ENCODE data around the gene ZFYVE28.
"Not testable (repeated sequence)": the region's sequence is repeated elsewhere in the genome, so short reads cannot be mapped to it uniquely, and the experiment has no call there.

The ZFYVE28 gene

DNA sequence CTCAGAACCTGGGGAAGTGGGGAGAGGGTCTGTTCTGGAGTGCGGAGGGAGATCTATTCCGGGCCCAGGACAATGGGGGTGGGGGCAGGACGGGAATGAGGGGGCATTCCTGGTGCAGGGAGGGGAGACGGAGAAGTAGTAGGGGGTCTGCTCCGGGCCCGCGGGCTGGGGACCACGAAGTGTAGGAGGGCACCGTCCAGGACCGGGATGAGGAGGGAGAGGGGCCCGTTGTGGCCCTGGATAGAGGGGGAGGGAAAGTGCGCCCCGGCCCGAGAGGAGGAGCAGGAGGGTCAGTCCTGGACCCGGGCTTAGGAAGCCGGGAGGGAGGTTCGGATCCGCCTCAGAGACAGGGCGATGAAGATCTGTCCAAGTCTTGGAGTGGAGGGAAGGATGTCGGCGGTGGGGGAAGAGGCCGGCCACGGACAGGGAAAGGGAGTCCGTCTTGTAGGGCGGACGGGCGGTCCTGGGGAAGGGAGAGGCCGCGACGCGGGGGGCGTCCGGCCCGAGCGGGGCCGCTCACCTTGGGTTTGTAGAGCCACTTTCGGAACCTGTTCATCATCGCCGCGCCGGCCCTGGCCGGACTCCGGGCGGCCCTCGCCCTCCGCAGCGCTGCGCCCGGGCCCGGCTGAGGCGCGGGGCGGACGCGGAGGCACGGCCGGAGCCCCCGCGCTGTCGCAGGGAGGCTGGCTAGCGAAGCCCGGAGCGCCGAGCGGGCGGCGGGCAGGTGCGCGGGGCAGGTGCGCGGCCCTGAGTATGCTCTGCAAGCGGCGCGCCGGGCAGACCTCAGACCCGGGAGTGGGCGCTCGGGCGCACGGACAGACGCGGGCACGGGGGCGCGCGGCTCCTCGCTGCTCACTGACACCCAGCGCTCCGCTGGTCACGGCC is at the start of gene ZFYVE28:
Gene ZFYVE28, minus strand, starts transcription at position 881 of the 885 bp plus-strand sequence. Its CDS starts 322 bp downstream, at position 559.
- no peak for DNase-seq

DNA sequence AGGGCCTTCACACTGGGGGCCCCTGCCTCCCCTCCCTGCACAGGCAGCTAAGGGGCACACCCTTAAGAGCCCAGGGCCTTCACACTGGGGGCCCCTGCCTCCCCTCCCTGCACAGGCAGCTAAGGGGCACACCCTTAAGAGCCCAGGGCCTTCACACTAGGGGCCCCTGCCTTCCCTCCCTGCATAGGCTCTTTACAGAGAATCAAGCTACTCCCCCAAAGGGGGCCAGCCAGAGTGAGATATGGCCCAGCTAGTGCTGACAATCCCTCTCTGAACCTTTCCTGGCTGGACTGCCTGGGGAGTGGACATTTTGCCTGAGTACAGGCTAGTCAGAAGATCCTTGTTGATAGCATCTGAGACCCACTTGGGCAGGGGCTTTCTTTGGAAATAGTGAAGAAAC is 47.1 kb upstream of the ZFYVE28 start:
- DNase-seq, result not testable (repeated sequence)

DNA sequence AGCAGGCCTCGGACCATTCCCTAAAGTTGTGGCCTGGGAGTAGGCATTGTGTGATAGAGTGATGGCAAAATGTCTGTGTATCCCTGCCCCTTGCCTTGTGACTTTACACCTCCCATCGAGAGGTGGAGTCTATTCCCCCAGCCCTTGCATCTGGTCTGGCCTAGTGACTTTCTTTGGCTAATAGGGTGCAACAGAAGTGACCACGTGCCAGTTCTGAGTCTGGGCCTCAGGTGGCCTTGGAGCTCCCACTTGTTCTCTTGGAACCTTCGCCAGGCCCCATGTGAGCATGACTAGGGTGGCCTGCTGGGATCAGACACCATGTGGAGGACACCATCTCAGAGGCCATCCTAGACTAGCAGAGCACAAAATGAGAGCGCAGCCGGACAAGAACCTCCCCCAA is 46.6 kb upstream of the ZFYVE28 start:
- DNase-seq, result no peak

DNA sequence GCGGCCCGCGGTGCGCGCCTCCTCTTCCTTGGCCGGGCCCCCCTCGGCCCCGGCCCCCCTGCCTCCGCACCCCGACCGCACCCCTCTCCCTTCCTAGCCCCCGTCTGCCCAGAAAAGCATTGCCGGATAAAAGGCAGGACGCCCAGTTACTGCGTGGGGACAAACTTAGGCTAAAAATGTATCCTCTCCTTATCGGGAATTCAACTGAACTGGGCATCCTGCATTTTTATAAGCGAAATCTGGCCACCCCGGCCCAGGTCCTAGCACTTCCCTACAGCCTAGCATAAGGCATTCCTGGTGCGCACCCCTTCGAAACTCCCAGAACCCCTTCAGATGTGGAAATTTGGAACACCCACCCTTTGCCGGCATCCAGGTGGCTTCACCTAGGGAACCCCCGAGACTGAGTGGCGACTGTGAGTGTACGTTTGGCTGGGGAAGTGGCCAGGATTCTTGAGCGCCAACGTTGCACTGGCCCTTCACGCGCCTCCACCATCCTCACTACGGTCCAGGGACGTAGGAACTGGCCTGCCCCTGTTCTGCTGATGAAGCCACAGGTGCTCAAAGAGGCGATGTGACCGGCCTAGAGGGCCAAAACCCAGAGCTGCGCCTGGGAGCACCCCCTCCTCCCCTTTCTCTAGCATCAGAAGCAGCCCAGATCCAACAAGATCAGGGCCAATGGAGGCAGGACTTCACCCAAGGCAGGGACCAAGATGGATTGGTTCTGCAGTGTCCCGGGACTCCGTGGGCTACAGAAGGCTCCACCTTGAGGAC is 44.7 kb upstream of the ZFYVE28 start:
- no peak for DNase-seq

DNA sequence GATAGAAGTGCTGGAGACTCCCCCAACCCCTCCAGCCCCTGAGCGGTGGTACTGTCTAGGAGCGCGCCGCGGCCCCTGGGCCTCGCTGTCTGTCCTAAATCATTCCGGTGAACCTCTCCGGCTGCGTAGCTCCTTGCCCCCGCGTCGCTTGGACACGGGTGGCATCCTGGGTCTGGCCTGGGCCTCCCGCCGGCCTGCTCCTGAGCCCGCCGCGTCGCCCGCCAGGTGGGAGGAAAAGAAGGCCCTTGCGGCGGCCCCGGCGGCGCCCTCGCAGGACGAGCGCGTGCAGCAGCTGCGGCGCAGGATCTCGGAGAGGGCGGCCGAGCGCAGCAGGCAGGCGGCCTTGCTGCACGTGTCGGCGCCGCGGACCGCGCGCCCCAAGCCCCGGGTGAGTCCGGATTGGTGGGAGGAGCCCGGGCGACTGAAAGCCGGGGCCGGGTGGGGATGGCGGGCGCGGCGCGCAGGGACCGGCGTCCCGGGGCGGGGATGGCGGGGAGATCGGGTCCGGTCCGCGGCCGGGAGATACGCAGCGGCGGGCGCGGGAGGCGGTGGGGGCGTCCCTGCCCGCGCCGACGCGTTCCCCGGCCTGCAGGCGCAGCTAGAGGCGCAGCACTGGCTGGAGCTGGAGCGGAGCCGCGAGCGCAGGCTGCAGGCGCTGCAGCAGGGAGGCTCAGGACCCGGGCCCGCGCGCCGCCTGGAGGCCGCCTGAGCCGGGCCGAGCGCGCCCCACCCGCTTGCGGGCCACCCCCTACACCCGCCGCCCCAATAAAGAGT is 44.0 kb upstream of the ZFYVE28 start:
- peak; percentile 30 to 70 for DNase-seq

DNA sequence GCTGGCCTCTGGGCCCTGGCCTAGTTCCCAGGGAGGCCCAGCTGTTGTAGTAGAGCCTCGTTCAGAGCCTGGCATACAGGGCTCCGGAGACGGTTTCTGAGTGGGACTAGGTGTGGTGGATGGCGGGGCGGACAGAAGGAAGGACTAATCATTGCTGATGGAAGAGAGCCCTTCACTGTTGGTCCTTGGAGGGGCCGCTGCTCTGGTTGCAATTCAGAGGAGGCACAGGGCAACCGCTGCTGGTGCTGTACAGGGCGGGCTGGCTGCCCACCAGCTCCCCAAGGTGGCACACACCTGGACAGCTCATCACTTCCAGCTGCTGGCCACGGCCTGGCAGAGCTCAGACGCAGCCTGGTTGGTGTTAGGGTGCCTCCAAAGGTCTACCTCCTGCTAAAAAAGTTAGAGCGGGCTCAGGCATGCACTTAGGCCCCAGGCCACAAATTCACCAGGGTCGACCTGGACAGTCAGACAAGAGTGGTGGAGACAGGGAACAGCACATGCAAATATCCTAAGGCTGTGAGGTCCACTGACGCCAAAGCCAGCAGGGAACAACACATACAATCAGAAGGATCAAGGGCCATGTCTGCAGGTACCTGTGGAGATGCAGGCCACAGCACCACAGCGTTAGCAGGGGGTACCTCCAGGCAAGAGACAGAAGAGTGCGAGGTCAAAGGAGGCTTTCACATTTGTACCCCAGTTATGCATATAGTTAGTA is 43.0 kb upstream of the ZFYVE28 start:
- no peak for DNase-seq

DNA sequence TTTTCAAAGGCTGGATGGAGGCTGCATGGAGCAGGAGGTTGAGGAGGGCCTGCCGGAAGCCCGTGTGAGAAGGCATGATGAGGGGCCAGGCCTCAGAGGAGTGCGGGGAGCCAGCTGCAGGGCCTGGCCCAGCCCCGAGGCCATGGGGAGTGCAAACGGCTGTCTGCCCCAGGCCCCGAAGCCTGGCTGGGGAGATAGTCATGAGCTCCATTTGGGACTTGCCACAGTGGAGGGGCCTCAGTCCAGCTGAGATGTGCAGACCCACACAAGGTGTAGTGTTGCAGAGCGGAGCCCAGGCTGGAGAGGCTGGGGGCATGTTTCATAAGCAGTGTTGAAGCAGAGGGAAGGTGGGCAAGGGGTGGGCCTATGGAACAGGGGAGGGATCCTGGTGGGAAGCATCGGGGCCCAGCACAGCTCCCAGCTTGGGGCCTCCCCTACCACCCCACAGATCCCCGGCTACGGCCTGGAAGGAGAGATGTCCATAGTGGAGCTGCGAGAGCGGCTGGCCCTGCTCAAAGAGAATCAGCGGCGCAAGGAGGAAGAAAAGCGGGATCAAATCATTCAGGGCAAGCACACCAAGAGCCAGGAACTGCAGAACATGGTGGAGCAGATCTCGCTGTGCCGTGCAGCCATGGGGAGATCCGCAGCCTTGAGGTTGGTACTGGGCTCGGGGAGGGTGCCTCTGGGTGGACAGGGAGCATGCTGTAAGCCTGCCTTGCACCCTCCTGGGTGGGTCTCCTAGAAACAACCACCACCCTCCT is 41.3 kb upstream of the ZFYVE28 start:
- DNase-seq, result no peak

DNA sequence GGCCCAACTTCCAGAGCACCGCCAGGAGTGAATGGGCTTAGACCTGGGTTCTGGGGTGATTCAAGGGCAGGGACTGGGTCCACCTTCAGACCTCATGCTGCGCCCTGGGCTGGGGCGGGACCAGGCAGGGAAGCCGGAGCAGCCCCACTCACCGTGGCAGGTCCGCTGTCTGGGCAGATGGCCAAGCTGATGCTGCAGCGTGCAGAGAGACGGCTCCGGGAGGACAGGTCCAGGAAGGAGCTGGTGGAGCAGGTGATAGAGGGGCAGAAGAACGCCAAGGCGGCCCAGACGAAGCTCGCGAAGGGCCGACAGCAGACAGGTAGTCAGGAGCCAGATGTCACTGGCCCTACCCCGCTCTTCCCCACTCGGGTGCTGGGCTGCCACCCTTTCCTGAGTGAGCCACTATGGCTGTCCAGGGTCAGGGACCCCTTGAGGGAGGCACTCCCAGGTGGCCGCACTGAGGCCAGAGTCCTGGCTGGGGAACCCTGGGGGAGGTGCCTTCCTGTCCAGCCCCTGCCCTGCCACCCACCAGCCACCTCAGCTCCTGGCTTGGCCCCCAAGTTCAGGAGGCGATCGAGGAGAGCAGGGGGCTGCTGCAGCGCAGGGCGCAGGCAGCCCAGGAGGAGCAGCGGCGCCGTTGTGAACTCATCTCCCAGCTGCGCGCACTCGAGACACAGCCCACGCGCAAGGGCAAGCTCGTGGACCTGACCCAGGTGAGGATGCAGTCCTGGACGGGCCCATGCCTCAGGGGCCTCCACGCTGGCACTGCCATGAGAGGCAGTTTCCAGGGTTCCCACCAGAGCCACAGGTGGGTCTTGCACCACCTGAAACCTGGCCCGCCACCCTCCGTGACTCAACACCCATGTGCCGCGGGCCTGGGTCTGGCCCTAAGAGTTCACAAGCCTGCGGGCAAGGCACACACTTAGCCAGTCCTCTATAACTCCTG is 40.4 kb upstream of the ZFYVE28 start:
- DNase-seq, result no peak

DNA sequence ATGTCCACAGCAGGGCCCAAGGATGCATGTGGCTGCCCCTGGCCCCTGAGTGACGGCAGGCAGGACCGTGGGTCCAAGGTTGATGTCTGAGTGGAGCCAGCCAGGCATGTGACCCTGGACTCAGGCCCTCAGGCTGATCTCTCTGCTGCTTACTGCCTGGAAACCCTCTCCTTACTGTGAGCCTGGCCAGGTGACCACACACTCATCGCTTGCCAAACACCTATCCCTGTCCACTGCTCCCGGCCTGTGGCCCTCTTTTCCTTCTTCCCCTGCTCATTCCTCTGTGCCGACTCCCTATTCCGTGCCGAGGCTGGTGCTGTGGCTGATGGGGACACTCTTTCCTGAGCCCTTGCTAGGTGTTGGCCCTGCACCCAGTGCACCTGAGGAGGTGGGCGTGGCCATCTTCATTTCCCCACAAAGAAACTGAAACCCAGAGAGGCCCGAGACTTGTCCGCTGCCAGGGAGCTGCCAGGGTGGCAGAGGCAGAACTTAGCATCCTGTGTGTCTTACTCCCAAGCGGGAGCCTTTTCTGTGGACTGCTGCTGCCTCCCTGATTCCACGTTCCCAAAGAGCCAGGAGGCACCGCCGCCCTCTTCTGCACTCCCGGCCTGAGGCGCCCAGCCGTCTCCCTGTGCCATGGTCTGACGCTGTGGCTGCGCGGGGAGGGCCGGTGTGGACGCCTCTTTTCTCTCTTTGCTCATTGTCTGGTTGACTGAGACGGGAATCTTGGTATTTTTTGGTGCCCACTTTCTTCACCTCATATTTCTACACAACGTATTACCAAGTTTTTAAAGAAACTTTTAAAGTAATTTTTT is 39.2 kb upstream of the ZFYVE28 start:
- DNase-seq, result no peak

DNA sequence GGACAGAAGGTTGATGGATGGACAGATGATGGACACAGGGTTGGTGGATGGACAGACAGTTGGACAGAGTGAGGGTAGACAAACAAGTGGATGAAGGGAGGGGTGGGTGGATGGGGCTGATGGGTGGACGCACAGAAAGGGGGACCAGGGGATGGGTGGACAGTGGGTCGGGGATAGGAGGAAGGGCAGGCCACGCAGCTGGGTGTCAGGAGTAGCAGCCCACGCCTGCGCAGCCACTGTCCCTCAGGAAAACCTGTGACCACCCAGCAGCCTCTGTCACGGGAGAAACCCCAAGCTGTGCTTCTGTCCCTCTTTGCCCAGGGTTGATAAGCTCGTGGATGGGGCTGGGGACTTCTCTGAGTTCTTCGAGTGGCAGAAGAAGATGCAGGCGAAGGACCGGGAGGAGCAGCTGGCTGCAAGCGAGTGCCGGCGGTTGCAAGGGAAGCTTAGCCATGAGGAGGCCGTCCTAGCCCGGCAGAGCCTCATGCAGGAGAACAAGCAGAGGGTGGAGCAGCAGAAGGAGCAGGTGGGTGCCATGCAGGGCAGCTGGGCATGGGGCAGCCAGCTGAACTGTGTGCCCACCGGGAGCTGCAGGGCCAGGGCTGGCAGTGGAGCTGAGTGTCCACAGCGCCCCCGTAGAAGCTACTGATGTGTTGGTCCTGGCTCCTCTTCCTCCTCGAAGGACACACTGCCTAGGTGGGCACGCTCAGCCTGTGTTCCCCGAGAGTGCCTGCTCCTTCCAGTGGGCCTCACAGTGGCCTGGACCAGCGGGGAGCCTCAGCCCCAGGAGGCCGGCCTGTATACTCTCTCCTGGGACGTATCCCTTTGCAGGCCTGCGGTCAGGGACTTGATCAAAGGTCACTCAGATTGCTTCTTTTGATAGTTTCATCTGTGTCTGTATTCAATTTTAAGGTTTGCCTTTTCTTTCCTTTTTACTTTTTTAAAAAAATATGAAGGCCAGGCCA is 33.7 kb upstream of the ZFYVE28 start:
- no peak for DNase-seq

DNA sequence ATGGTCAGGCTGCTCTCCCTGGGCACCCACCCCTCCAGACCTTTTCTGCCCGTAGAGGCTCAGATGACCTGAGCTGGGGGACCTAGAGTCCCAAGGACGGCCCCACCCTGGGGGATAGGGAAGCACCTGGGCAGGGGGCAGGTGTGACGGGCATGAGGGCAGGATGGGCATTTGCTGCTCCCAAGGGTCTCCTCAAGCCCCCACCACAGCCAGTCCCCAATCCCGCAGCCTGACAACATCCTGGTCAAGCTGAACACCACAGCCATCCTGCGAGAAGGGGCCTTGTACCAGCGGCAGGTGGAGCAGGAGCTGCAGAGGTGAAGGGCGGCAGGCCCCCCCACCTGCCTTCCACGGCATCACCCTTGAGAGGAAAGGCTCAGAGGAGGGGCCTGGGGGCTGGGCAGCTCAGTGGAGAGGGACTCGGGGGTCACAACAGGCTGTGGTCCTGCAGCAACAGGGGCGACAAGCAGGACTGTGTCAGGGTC is 32.6 kb upstream of the ZFYVE28 start:
- DNase-seq, result no peak

DNA sequence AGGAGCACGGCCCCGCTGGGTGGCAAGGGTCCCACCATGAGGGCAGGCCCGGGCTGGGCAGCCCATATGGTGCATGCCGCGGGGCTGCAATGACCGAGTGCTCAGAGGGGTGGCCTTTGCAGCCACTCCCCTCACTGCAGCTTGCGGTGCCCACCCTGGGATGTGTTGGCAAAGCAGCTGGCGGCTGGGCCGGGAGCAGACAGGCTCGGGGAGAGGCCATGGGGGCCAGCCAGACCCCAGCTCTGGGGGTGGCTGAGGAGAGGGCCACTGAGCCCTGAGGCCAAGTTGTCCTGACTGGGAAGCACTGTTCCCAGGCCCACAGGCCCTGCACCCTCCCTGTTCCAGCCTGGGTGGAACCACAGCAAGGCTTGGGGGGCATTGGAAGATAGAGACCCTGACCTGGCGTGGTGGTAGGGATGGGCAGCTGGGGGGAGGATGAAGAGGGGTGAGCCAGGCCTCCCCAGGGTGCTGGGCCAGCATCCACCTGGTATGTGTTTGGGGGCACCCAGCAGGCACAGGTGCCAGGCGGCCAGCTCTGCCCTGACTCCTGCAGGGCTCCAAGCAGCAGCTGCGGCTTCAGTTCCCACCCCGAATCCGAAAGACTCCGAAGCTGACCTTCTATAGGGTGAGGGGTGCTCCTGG is 32.1 kb upstream of the ZFYVE28 start:
- DNase-seq, result no peak

DNA sequence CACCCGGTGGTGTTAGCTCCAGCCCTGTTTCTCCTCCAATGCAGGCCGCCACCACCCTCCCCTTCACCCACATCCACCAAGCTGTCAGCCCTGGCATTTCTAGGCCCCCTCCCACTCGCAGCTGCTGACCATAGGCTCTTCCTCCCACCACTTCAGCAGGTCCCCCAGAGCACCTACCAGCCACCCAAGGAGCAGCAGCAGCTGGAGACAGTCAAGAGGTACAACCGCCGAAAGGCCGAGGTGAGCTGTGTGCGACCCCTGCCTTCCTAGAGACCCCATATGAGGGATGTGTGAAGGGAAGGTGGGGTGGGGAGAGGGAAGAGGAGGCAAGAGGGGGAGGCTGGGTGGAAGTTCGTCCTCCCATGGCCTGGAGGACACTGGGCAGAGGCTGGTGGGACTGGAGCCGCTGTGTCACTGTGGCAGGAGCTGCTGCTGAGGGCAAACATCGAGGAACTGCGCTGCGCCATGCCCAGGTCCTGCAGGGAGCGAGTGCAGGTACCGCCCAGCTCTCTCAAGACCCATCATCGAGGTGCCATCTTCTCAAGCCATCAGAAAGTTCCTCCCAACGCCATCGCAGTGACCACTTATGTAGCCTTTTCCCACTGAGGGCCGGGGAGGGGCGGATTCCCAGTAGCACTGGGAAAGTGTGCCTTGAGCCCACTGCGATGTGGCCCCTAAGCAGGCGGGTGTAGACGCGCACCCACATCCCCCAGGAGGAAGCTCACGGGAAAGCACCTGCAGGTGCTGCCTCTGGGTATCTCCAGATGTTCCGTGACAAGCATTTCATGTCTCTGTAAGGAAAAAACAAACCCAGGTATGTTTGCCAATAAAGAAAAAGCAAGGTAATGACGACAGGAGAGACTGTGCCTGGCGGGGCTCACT is 31.3 kb upstream of the ZFYVE28 start:
- DNase-seq, result no peak

DNA sequence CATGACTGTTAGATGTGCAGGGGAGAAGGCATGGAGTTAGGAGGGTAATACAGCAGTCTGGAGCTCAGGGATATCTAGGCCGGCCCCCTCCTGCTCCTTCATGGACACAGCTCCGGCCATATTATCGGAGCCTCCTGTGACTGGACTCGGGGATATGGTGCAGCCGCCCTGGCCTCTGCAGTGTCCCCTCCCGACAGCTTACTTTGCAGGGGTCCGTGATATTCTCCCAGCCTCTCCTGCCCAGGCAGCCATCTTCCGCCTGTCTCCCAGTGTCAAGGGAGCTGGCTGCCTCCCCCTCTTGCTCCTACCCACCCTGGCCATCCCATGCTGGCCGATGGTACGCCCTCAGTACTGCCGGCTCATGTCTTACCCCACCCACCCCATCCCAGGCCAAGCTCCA is 30.6 kb upstream of the ZFYVE28 start:
- no peak for DNase-seq

DNA sequence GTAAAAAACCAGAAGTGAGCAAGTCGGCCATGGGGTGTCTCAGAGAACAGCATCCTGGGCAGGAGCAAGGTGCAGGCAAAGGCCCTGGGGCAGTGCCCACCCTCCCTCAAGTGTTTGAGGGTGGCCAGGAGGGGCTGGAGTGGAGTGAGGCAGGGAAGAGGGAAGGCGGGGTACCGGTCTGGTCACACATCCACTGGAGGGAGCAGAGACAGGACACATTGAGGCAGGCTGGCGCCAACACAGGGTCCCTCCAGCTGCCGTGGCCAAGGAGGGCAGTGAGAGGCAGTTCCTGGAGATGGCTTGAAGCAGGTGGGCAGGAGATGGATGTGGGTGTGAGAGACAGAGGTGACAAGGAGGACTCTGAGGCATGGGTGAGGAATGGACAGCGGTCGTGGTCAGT is 30.1 kb upstream of the ZFYVE28 start:
- DNase-seq, result no peak

DNA sequence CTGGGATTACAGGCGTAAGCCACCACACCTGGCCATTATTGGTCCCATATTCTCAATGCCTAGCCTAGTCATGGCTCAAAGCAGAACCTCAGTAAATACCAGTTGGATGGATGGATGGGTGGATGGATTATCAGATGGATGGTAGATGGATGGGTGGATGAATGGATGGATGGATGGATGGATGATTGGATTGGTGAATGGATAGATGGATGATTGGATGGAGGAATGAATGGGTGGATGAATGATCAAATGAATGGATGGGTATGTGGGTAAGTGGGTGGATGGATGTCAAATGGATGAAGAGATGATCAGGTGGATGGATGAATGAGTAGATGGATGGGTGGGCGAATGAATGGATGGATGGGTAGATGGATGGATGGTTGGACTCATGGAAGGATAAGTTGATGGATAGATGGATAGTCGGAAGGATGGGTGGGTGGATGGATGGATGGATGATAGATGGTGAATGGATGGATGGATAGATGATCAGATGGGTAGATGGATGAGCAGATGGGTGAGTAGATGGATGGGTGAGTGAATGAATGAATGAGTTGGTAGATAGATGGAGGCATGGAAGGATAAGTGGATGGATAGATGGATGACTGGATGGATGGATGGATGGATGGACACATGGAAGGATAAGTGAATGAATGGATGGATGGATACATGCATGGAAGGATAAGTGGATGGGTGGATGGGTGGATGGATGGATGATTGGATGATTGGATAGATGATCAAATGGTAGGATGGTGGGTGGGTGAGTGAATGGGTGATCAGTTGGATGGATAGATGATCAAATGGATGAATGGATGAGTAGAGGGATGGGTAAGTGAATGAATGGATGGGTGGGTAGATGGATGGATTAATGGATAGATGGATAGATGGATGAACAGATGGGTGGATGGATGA is 28.5 kb upstream of the ZFYVE28 start:
- DNase-seq, result no peak
